ENCODE results near the gene RPL22.

The RPL22 gene

GRCh38 chr1:6200188-6200809 lies 904 bp upstream of the RPL22 start:
- no peak for DNase-seq (ENCODE audit: low read depth)

GRCh38 chr1:6198646-6199297 lies 623 bp downstream of the RPL22 start:
- DNase-seq (ENCODE audit: low read depth), result no peak

- DNase-seq (ENCODE audit: low read depth), result no peak
Observed at GRCh38 chr1:6197746-6198427, 1.5 kb downstream of the RPL22 start.

DNA sequence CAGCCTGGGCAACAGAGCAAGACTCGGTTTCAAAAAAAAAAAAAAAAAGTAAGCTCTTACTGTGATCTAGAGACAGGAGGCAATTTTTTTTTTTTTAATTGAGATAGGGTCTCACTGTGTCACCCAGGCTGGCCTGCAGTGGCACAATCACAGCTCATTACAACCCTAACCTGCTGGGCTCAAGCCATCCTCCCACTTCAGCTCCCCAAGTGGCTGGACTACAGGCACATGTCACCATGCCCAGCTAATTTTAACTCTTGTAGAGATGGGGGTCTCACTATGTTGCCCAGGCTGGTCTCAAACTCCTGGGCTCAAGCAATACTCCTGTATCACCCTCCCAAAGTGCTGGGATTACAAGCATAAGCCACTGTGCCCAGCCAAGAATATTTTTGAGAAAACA lies 7.4 kb downstream of the RPL22 start:
- no peak for DNase-seq (ENCODE audit: low read depth)

DNA sequence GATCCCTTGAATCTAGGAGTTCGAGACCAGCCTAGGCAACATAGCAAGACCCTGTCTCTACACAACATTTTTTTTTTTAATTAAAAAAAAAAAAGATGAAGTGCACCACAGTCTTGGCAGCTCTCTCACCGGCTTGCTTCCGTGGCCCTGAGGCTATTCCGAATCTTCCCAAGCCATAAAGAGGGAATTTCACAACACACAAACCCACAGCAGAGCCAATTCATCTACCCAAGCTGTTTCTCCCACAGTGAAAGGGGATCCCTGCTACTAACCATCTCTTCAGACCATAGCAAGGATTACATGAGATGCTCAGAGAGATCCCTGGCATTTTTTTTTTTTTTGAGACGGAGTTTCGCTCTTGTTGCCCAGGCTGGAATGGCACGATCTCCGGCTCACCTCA lies 10.9 kb downstream of the RPL22 start:
- no peak for DNase-seq (ENCODE audit: low read depth)

DNA sequence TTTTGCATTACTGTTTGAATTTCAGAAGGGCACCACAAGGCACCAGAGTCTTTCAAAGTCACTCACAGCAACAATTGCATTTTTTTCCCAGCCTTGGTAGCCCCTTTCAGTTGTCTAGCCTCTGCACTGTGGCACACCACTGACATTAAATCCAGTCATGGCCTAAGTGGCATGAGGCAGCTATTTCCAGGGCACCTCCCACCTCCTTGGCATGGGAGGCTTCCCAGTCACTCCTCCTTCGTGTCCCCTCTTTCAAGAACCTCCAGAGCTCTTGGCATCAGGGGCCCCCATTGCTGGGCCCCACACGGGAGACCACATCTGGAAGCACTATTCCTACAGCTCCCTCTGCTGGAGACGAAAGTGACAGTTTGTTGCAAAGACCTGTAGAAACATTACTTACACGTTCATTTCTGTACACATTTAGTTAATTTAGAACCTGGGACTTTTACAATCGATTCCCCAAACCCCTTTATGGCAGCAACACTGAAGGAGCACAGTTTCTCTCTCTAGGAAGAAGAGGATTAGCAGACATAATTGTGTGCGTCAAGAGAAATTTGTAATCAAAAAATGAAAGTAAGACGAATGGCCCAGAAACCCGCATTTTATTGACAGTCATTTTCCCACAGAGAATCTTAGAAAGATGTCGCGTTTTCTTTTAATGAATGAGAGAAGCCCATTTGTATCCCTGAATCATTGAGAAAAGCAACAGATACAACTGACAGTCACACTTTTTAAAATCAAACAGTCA lies 13.6 kb downstream of the RPL22 start:
- no peak for DNase-seq (ENCODE audit: low read depth)

DNA sequence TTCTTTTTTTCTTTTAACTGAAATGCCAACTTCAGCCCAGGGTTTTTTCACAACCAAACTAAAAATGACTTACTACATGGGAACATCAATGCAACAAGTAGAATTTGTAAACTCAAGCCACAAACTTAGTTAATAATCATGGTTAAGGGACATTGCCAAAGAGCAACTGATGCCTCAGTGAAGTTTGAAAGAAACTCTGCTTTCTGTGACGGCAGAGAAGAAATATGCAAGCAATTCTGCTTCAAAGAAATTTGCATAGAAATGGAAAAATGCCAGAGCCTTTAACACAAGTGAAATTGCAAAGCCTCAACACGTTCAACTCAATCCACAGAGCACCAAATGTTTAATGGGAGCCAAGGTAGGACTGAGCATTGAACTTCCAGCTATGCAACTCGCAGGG lies 14.2 kb downstream of the RPL22 start:
- DNase-seq (ENCODE audit: low read depth), result no peak

DNA sequence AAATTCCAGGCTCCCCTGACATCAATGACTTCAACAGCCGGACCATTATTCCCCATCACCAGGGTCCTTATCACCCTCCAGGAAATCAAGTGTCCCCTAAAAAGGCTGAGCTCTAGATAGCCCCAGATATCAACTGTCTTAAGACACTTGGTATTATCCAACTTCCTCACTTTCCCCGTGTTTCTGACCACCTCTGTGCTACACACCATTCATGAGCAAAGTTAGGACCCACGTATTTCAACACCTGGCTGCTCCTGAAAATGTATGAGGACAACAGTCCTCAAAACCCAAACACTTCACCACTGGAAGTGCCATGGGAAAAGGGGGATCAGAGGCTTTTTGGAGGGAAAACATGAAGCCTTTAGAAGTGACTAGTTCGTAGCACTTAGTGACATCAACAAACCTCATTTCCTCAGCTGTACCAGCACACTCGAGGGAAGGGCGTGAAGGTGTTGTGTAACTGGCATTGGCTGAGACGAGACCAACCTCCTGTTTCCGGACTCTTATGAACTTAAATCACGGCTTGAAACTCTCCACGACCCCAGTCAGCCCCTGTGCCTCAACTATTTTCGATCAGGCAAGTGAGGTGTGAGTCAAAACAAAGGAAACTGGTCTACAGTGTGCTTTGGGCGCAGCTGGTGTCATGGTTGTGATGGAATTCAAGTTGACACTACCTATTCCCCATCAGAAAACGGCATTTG lies 15.2 kb downstream of the RPL22 start:
- DNase-seq (ENCODE audit: low read depth), result no peak

GRCh38 chr1:6183520-6183989 lies 15.8 kb downstream of the RPL22 start:
- no peak for DNase-seq (ENCODE audit: low read depth)

DNA sequence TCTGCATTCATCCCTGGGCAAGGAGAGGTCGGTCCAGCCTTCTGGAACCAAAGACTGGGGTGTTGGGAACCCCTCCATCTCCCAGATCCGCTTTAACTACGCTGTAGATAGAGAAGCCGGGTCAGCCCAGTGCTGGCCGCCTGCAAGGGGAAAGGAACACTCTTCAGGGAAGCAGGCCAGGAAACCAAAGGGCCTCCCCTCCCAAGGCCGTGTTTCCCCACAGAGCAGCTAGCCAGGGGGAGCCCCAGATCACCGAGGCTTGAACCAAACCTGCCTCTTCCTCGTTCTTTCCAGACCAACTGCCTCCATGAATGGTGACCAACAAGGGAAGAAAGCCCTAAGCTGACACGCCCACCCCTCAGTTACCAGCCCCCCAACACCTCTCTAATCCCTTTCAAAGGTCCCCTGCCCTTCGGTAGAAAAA lies 18.0 kb downstream of the RPL22 start:
- DNase-seq (ENCODE audit: low read depth), result no peak

DNA sequence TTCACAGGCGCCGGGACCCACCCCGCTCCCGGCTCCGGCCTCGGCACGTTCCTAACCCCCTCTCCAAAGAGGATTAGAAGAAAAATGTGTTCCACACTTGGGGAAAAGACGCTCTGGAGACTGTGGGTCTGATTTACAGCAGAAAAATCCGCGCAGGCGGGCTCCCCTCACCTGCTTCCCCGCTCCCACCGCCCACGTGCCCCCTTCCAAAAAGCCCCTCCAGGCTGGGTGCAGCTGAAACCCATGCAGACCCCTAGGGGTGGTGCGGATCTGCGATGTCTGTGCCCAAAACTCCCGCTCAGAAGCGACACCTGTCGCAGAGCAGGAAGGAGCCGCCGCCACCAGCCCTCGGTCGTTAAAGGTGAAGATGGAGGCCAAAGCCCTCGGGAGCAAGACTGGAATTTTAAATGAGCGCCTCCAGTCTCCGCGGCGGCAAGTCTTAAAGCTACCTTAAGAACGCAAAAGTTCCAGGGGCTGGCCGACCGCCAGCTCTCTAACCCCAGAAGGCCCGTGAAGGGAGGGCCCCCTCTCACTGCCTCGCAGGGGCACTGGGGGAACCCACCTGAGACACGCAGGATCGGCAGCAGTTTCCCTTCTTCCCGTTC lies 18.6 kb downstream of the RPL22 start:
- DNase-seq (ENCODE audit: low read depth), result no peak

DNA sequence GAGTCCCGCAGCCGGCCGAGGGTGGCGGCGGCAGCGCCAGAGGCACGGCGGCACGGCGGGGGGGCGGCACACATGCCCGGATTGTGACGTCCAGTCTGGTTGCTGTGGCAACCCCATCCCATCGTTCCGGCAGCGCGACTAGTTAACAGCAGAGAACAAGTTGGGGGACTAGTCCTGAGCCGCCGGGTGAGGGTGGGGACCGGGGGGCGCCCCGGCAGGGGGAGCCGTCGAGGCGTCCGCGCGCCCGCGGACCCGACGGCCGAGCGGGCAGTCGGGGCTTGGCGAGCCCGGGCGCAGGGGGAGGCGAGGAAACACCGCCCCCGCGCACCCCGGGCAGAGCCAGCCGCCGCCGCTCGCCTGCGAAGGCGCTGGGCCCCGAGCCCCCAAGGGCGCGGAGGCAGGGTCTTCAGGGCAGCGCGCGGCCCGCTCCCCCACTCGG lies 19.1 kb downstream of the RPL22 start, which contains the start of gene CHD5:
Gene CHD5 (minus strand): TSS at position 54 of the 439 bp plus-strand sequence. CDS start 298 bp downstream, outside the sequence.
- DNase-seq (ENCODE audit: low read depth), result no peak

- DNase-seq (ENCODE audit: low read depth), result no peak
Observed at GRCh38 chr1:6179564-6180175, 19.7 kb downstream of the RPL22 start.

- no peak for DNase-seq (ENCODE audit: low read depth)
Observed at GRCh38 chr1:6178751-6179563, 20.4 kb downstream of the RPL22 start.

DNA sequence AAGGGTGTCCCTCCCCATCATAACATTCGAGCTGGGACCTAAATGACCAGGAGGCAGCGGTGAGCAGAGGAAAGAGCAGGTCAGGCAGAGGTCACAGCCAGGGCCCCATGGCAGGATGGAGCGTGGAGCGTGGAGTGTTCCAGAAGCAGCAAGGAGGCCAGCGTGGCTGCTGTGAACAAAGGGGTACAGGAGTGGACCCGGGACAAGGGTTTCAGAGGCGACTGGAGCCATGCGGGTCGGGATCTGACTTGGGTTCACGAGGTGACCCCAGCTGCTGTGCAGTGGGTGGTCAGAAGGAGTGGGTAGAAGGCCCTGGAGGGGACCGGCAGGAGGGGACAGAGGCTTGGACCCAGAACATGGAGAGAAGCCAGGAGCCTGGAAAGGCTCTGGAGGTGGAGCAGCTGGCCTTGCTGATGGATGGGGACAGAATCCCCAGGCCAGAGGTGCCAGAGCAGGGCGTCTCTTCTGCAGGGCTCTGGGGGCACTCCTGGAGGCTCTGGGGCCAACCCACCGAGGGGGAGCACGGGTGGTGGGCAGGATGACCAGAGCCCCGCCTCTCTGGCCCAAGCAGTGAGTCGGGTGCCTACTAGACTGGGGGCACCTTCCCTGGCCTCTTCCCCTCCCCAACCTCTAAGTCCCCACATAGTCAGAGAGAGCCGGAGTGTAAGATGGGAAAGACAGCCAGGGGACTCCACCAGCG lies 21.6 kb downstream of the RPL22 start:
- DNase-seq (ENCODE audit: low read depth), result no peak

DNA sequence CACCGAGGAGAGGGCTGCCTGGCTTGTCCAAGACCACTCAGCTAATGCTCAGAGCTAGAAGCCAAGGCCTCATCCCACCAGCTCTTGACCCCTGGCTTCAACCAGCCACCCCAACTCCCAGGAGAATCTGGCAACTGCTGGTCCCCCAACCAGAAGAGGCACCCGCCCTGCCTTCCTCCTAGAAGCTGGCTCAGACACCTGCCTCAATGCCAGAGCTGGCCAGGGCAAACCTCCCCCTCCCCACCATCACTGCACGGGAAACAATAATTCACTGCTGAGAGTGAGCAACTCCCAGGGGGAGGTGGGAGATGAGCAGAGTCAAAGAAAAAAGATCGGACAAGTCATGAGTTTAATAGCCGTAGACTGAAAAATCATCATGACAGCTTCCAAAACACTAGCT lies 22.6 kb downstream of the RPL22 start:
- no peak for DNase-seq (ENCODE audit: low read depth)

GRCh38 chr1:6175411-6175828 lies 24.0 kb downstream of the RPL22 start:
- no peak for DNase-seq (ENCODE audit: low read depth)

GRCh38 chr1:6174621-6175410 lies 24.6 kb downstream of the RPL22 start:
- no peak for DNase-seq (ENCODE audit: low read depth)

DNA sequence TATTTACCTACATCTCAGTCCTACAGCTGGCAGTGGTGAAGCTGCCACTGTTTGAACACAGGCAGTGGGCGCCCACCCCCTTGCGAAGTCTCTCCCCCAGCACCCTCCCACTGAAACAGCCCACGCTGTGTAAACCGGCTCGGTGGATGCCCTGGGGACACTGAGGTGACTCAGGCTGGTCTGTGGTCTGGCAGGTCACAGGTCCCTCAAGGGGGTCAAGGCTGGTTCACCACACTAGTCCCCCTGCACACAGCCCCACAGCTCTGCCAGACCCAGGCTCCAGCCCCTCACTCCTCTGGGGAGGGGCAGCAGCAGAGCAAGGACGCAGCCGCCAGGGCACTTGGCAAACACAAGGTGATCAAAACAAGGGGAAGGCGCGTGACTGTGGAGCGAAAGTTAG lies 26.8 kb downstream of the RPL22 start:
- no peak for DNase-seq (ENCODE audit: low read depth)

All from activated T-helper 1 cell treated with Interleukin-2 at 50 U/mL for 16 hours (primary cell).